Measurements from ENCODE around the gene CHST11.
"Not testable (repeated sequence)": the region's sequence is repeated elsewhere in the genome, so short reads cannot be mapped to it uniquely, and the experiment has no call there.

CHST11 gene

DNA sequence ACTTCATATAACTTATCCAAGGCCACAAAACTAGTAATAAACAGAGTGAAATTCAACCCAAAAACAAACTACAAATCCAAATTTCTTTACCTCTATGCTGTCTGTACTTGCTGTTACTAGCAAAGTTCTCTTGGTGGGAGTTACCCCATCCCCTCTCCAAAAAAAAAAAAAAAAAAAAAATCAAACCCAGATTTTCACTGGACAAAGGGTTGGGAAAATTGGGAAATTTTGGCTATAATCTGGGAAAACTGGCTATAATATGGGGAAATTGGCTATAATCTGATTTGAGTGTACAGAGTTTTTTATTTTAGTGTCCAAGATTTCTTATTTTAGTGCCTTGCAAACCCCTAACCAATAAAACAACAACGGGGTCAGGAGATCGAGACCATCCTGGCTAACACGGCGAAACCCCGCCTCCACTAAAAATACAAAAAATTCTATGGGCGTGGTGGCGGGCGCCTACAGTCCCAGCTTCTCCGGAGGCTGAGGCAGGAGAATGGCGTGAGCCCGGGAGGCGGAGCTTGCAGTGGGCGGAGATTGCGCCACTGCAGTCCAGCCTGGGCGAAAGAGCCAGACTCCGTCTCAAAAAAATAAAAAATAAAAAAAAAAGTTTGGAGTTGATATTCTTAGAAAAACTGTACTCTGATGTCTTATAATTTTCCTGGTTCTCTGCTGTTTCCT lies 148.4 kb downstream of the CHST11 start:
- no peak for DNase-seq (ENCODE audit: low read depth)

DNA sequence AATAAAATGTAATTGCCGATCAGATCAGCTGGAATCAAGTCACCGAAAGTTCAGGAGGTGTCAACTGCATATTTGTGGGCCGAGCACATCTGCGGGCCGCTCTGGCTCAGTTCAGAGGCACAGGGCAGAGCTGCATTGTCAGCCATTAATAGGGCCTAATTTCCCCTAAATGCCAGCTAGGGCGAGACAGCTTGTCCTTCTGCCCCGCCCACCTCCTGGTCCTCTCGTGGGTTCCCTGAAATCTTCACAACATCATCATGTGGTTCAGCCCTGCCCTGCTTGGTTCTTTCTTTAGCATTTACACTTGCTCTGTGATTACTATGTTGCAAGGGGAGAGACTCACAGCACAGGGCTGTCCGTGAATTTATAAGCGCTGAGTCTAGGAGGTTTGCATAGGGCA lies 148.9 kb downstream of the CHST11 start:
- DNase-seq (ENCODE audit: low read depth), result no peak

DNA sequence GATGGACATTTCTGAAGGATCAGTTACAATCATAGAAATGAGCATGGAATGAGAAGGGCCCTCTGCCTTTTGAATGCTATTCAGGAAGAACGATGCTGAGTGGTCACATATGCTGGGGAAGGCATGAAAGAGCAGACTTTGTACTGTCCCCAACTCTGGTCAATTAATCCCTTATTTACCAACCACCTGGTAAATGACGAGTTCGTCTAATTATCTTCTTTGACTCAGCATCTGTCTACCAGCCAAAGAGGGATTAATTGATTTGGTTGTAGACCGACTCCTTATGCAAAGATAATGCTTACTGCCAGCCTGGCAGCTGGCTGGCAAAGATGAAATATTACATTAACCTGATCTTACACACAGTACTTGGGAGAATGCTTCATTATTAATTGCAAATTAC lies 152.2 kb downstream of the CHST11 start:
- no peak for DNase-seq (ENCODE audit: low read depth)

DNA sequence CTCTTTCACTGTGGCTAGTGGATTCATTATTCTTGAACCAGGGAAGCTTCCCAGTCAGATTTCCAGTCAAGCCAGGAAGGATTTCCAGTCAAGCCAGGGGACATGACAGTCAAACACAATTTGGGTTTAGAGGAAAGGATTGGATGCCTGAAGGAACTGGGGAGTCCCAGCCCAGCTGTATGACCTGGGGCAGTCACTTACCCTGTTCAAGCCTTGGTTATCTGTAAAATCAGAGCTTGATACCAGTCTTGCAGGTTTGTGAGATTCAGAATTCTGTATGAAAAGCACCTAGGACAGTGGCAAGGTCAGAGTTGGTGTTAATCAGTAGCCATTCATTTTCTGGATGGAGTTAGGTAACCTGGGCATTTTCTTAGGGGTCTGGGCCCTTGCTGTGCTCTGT lies 152.7 kb downstream of the CHST11 start:
- DNase-seq (ENCODE audit: low read depth), result no peak

DNA sequence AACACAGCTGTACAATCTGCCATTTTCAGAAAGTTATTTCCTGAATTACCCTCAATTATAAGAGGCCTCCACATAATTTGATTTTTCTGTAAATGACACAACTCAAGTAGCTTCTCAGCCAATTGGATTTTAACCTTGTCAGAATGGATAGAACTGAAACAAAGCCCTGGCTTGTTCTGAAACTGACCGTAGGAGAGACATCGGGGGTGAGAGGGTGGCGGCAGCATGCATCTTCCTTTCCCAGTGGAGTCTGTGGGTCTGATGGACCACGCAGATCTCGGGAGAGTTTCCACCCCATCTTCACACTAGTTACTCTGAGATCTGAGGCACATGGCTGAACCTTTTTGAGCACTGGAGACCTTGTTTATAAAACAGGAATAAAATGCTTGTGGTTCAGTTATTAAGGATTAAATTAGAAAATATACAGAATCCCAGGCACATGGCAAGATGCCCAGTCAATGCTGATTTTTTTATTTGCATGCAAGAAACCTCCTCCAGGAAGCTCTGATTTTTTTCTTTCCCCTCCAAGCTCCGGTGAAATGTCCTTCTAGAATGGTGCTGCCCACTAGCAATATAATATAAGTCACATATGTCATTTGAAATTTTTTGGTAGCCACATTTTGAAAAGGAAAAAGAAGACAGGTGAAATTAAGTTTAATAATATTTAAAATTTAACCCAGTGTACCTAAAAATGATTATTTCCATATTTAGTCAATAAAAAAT lies 153.9 kb downstream of the CHST11 start:
- DNase-seq (ENCODE audit: low read depth), result no peak

DNA sequence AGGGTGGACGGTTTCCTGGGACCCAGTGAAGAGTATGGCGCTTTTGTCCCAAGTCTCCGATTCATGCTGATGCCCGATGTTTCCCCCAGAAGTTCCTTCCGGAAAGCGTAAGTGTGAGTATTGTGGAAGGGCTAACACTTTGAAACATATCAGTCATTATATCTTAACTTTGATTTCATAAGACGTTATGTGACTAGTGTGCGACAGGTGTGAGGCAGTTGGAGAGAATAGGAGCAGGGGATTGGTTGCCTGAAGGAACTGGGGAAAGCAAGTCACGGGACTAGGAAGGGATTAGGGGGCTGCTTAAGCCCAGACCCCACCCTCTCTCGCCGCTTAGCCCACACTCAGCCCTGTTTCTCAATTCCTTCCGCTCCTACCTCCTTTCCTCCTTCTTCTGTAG lies 154.9 kb downstream of the CHST11 start:
- no peak for DNase-seq (ENCODE audit: low read depth)

DNA sequence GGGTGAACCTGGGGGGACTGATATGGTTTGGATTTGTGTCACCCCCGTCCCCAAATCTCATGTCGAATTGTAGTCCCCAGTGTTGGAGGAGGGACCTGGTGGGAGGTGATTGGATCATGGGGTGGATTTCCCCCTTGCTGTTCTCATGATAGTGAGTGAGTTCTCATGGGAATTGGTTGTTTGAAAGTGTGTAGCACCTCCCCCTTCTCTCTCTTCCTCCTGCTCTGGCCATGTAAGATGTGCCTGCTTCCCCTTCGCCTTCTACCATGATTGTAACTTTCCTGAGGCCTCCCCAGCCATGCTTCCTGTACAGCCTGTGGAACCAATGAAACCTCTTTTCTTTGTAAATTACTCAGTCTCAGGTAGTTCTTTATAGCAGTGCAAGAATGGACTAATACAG lies 156.6 kb downstream of the CHST11 start:
- DNase-seq (ENCODE audit: low read depth), result not testable (repeated sequence)

DNA sequence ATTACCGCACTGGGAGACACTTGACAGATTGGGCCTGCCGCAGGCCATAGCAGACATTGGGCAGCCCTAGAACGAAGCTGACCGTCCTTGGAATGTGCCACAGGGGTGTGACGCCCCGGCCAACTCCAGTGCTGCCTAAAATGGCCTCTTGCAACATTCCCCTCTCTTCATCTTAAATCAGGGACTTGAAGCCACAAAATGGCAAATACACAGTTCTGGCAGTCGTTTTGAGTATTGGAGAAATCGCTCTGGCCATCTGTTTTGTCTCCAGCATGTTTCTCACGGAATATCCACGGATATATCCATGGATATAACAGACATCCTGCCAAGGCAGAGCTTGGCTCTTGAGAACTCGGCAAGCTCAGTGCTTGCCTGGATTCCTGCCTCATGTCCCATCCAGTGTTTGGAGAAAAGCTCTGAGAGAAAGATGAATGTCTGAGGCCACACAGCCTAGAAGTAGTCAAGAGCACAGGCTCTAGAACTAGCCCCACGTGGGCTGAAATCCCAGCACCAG lies 158.4 kb downstream of the CHST11 start:
- DNase-seq (ENCODE audit: low read depth), result no peak

DNA sequence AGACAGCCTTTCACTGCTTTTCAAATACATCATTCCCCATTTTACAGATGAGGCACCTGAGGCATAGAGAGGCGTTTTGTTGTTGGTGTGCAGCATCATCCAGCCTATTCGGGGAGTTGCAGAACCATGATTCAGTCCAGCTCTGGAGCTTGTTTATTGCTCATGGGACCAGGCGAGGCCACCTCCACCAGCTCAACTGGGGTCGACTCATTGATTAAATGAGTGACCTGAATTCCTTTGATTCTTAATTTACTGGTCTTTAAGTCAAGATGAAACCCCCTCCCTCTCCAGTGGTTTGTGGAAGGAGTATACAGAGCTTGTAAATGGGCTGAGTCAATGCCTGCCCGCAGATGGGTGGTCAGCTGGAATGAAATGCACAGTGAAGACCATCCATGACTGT lies 161.9 kb downstream of the CHST11 start:
- no peak for DNase-seq (ENCODE audit: low read depth)

DNA sequence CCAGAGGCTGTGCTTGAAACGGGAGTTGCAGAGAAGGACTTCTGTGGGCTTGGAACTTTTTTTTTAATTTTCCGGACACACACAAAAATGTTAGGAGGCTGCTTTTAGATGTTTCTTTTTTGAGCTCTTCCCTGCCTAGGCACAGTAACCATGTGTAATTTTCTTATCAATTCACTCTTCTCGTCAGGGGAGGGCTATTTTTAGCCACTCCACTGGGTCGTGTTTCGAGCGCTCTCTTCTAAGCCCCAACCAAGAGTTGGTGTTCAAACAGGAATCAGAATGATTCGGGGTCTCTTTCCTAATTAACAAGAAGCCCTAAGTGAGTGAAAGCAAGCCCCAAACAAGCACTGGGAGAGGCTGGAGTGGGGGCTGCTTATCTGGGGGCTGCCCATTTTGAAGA lies 162.6 kb downstream of the CHST11 start:
- DNase-seq (ENCODE audit: low read depth), result no peak

DNA sequence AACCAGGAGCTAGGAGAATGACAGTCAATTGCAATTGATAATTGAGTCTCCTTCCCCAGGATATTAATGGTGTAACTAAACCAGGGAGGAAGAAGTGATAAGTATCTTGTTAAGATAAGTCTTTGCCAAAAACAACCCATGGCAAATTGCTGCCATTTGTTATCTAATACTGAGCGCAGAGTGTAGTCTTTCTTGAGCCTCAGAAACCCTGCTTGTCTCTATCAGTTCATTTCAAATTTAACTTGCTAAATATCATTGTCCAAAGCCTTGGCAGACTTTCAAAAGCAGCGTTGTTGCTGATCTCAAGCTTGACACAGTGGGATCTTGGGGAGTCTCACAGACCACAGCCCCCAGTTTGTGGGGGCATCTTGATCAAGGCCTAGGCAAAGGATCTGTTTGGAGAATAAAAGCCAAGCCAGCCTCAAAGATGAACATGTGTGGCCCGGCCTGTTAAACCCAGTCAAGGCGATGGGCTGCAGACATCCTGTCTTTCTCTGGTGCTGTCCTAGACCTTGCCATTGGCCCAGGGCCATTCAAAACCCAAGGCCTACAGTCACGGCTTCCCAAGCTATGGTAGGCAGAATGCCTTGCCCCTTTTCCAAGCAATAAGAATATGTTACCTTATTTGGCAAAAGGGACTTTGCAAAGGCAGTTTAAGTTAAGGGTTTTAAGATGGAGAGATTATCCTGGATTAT lies 164.2 kb downstream of the CHST11 start:
- DNase-seq (ENCODE audit: low read depth), result no peak

DNA sequence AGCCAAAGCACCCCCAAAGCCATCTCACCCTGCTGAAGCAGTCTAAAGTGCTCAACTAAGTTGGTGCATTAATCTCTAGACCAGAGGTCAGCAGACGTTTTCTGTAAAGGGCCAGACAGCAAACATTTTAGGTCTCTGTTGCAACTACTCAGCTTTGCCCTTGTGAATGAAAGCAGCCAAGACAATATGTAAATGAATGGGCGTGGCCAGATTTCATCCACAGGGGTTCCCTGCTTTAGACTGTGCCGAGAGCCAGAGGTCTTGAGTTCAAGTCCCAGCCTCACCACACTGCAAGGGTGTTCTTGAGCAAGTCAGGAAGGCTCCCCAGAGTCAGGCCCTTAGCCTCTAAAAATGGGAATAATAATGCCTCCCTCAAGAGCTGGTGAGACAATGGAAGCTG lies 166.2 kb downstream of the CHST11 start:
- no peak for DNase-seq (ENCODE audit: low read depth)

DNA sequence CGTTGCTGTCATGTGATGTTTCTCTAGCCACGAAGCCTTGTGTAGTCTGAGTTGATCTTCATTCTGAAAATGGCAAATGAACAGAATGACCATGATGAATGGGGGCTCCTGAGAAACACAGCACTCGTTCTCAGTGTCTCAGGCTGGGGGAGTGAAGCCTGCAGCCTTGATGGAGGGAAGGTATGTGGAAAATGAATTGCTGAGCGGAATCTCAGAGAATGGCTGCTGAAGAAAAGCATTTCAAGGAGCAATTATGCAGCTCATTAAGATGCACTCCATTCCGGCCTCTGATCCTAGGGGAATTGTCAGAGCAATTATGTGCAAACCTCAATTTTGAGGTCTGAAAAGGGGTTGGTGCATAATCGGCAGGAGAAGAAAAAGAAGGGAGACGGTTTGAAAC lies 167.1 kb downstream of the CHST11 start:
- DNase-seq (ENCODE audit: low read depth), result no peak

DNA sequence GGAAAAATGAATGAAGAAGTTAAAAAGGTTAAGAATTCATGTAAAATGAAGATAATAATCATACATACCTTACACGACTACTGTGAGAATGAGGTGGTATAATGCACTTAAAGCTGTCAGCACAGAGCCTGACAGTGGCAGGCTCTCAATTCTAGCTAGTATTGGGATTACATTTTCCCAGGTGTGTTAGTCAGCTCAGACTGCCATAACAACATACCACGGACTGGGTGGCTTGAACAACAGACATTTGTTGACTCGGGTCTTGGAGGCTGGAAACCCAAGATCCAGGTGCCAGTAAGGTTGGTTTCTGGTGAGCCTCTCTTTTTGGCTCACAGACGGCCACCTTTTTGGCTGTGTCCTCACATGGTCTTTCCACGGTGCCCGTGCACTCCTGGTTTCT lies 167.8 kb downstream of the CHST11 start:
- no peak for DNase-seq (ENCODE audit: low read depth)

DNA sequence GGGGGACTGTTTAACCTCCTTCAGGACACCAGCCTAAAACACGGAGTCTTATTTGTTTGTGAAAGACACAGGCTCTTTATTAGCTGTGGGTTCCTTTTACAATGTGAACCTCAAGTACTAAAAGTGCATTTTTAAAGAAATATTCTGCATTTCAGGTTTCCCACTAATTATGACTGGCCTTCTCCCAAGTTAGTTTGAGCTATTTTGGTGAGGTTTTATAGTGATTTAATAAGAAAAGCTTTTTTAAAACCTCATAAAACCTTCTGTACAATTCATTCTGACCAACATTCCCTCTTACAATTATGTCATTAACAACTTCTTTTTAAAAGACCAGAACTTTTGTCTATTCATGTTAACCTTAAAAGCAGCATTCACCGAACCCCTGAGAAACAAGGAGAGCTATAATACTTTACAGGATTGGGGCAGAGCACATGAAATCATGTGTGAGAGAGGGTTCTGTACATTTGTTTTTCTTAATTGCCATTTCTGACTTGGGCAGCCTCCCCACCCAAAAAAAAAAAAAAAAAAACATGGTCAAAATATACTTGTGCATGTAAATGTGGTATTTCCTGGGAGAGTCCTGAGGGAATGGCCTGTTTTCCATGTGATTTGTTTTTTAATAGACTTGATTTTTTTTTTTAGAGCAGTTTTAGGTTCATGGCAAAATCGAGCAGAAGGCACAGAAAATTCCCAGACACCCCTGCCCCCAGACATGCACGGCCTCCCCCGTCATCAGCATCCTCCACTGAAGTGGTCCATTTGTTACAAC lies 169.5 kb downstream of the CHST11 start:
- no peak for DNase-seq (ENCODE audit: low read depth)

DNA sequence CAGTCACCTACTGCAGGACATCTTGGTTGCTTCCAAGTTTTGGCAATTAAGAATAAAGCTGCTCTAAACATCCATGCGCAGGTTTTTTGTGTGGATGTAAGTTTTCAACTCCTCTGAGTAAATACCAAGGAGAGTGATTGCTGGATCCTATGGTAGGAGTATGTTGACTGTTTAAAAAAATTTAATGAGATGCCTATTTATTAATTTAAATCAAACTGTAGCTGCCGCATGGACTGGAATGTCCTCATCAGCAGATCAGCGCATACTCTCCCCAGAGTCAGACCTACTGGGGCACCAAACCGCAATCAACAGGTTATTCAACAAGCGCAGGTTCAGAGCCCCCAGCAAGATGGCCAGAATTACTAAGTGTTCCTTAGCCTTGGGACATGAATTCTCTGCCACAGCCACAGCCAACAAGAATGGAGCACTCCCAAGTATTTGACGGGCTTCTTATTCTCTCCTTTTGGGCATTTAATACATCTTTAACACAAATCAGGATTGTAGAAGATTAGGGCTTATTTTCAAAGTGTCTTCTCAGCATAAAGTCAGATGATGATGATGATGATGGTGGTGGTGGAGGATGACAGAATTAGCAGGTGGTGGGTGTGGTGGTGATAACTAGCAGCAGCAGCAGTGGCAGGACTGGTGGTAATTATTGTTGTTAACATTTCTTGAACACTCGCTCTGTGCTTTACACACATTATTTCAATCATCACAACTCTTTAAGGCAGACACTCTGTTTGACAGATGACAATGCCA lies 170.7 kb downstream of the CHST11 start:
- no peak for DNase-seq (ENCODE audit: low read depth)

DNA sequence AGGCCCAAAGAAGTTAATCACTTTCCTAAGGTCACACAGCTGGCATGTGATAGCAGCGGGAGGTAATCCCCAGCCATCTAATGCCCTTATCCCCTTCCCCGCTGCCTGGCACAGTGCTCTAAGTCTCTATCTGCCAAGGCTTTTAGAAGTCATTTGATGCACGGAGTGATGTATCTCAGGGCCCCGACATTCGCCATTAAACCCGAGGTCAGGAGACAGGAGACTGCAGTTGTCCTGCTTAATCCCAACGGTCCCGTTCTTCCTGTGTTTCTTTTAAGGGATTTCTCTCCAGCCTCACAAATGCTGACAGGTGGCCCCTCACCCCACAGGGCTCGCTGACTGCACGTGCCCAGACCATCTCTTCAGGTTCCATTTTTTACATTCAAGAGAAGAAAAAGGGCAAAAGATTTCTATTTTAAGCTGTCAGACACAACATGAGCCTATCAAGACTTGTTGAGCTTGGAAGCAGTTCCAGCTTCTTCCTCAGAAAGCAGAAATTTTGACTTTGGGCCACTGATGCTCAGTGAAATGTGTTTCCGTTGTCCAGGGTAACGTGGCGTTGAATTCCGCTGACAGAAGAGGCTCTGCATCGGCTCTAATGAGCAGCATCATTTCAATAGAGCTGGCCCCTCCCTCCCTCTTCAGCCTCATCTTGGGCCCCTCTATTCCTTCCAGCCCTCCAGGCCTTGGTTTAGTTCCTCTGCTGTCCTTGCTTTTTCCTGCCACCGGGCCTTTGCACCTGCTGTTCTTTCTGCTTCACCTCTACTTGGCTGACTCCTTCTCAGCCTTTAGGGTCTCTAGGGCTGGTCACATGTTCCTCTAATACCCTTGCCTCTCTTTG lies 171.5 kb downstream of the CHST11 start:
- DNase-seq (ENCODE audit: low read depth), result no peak

DNA sequence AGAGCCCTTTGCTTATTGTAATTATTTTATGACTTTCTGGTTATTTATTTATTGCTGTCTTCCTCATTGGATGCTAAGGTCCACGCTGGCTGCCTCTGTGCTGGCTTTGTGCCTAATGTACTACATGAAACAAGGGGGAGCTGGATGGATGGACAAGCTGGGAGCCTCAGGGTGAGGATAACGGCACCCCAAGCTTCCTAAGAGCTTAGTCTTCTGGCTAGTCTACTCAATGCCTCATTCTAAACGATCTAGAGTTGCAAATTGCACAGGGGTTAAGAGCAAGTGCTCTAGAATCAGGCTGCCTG lies 172.0 kb downstream of the CHST11 start:
- no peak for DNase-seq (ENCODE audit: low read depth)

DNA sequence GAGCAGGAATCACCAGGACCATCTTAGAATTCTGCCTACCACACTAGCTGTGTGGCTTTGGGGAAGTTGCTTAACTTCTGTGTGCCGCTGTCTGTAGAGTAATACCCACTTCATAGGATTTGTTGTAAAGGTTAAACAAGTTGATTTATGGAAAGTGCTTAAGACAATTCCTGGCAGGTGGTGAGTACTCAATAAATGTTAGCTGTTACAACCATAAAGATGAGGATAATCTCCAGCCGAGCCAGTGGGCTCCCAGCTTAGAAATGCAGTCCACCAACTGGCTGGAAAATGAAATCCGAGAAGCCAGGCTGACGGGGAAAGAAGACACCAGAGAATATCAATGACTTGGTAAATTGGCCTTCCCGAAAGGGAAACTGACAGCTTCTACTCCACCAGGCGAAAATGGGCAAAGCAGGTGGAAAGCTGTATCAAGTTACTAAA lies 173.5 kb downstream of the CHST11 start:
- DNase-seq (ENCODE audit: low read depth), result no peak

DNA sequence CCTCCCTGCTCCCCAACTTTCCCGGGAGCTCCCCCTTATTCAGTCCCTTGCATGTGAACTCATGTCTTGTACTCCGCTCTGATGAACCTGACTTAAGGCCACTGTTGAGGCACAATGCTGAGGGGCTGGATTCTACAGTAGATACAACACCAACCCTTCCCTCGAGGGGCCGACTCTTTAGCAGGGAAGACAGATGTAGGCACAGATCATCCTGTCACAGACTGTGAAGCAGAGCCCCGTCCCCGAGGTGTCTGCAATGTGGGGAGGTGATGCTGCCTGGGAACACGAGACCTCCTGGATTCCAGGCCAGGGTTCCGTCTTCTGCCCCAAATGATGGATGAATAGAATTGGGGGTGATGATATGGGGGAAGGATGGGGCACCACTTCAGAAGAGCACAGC lies 175.1 kb downstream of the CHST11 start:
- no peak for DNase-seq (ENCODE audit: low read depth)

DNA sequence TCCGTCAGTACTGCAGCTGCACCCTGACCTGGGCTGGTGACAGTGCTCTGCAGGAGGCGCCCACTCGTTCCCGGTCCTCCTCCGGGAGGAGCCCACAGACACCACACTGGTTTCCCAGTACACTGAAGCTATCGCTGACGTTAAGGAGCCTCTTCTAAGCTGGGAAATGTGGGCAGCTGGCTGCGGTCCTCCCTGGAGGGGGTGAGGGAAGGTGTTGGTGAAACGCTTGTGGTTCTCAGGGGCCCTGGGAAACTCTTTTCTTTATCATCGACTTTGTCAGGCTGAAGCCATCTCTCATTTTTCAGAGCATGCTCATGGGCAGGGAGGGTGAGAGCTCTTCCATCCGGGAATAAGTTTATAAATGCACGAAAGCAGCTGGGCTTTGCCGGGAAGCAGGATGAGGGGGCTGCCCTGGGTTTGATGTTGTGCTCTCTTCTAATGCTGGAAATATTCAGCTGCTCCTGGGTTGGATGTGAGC lies 176.0 kb downstream of the CHST11 start:
- no peak for DNase-seq (ENCODE audit: low read depth)
